Measurements from ENCODE around the gene ZNF827. TPM values are rescaled to one million over a fixed set of nuclear protein-coding genes. Genes with fewer than 3 reads are reported as not detected.

Gene ZNF827
- total RNA-seq, 6 donors from 2014 or later, result 8.1 to 68.1 (median 18.3) TPM

- TF ChIP-seq CTCF (IDR thresholded peaks at IDR 0.05), result no peak
- TF ChIP-seq POLR2AphosphoS5 (IDR thresholded peaks at IDR 0.05), result peak in 1 of 2 donors; percentile 7
- ATAC-seq (ENCODE audit: low FRiP score in 2 of 2) (peak in 1 of 2 donors; percentile 11), DNase-seq (peak; percentile 18 to 34)
- Histone ChIP-seq H3K4me1 (peaks cover 3 to 15% (median 7%) of the 10 kb centered on the region in 4 donors), H3K9me3 (no peaks in the 10 kb centered on the region), H3K4me3 (peak overlapping the region; percentile 55 to 91 (median 76)), H3K27ac (peak overlapping the region; percentile 88 to 95 (median 92)), H3K27me3 (no peaks in the 10 kb centered on the region), H3K36me3 (no peaks in the 10 kb centered on the region)
- 7 to 15% methylated on average over 13 to 18 of the region's 18 CpGs for WGBS, 2 donors
Measured at GRCh38 chr4:145935253-145936141, 3.1 kb downstream of the ZNF827 start.

GRCh38 chr4:145934434-145935047 lies 4.1 kb downstream of the ZNF827 start:
- DNase-seq (no peak), ATAC-seq (ENCODE audit: low FRiP score in 2 of 2) (no peak)
- WGBS, 2 donors, result 73 to 75% methylated on average over 3 of the region's 3 CpGs
- Histone ChIP-seq H3K27me3 (no peaks in the 10 kb centered on the region), H3K27ac (peak overlapping the region in 1 of 4 donors; percentile 93), H3K9me3 (no peaks in the 10 kb centered on the region), H3K4me1 (peaks cover 3 to 15% (median 7%) of the 10 kb centered on the region in 4 donors), H3K36me3 (no peaks in the 10 kb centered on the region), H3K4me3 (no peak overlapping the region)
- TF ChIP-seq EP300 (IDR thresholded peaks at IDR 0.05), result no peak
- TF ChIP-seq POLR2AphosphoS5 (IDR thresholded peaks at IDR 0.05), result no peak
- no peak for TF ChIP-seq POLR2A (IDR thresholded peaks at IDR 0.05)
- no peak for TF ChIP-seq CTCF (IDR thresholded peaks at IDR 0.05)

GRCh38 chr4:145933134-145933533 lies 5.5 kb downstream of the ZNF827 start:
- no peaks in the 10 kb centered on the region for H3K27me3 ChIP-seq

GRCh38 chr4:145931403-145931802 lies 7.2 kb downstream of the ZNF827 start:
- Histone ChIP-seq H3K36me3 (no peaks in the 10 kb centered on the region), H3K4me3 (no peak overlapping the region), H3K4me1 (peaks cover 3 to 10% (median 7%) of the 10 kb centered on the region in 4 donors), H3K9me3 (no peaks in the 10 kb centered on the region), H3K27ac (no peak overlapping the region), H3K27me3 (no peaks in the 10 kb centered on the region)
- 91 to 96% methylated on average over 2 of the region's 2 CpGs for WGBS, 2 donors
- TF ChIP-seq EP300 (IDR thresholded peaks at IDR 0.05), result no peak
- no peak for TF ChIP-seq POLR2AphosphoS5 (IDR thresholded peaks at IDR 0.05)
- no peak for TF ChIP-seq CTCF (IDR thresholded peaks at IDR 0.05)
- TF ChIP-seq POLR2A (IDR thresholded peaks at IDR 0.05), result no peak
- ATAC-seq (ENCODE audit: low FRiP score in 2 of 2) (no peak), DNase-seq (no peak)

More at GRCh38 chr4:145933134-145933533, 5.5 kb downstream of the ZNF827 start:
- no peak for DNase-seq
- no peak for ATAC-seq (ENCODE audit: low FRiP score in 2 of 2)
- Histone ChIP-seq H3K9me3 (no peaks in the 10 kb centered on the region), H3K27ac (no peak overlapping the region), H3K36me3 (no peaks in the 10 kb centered on the region), H3K4me1 (peaks cover 3 to 15% (median 7%) of the 10 kb centered on the region in 4 donors), H3K4me3 (no peak overlapping the region)
- TF ChIP-seq CTCF (IDR thresholded peaks at IDR 0.05), result no peak
- TF ChIP-seq POLR2A (IDR thresholded peaks at IDR 0.05), result no peak
- no peak for TF ChIP-seq POLR2AphosphoS5 (IDR thresholded peaks at IDR 0.05)
- 80 to 87% methylated on average over 2 of the region's 2 CpGs for WGBS, 2 donors
